H1 (cell line): Measurements from ENCODE around the gene NDUFB8. TPM values are rescaled to one million over a fixed set of nuclear protein-coding genes. Genes with fewer than 3 reads are reported as not detected.
A peak's percentile ranks its signal among the peaks of the same experiment; 100 is the strongest.

Experiments used
- BCL11A ChIP-seq, 2 experiments: IDR thresholded peaks; one replicate each; pipeline ENCODE4 v1.6.1; 2011; ENCODE audit warnings: low read depth in 2 of 2, low read length in 2 of 2, mild to moderate bottlenecking in 2 of 2
- CBX5 ChIP-seq: fragments of 300-800, 300-1000 bp; sonication (generic); IDR thresholded peaks from 2 replicates; pipeline ENCODE4 v1.7.1; 2016; ENCODE audit warnings: antibody characterized with exemption, low read length, low read depth
- CTBP2 ChIP-seq: IDR thresholded peaks from 2 replicates; pipeline ENCODE4 v1.7.0; 2011; ENCODE audit warnings: borderline replicate concordance, mild to moderate bottlenecking, moderate library complexity, mixed read lengths, low read length; ENCODE audit not compliant: insufficient read depth, insufficient read length
- HDAC6 ChIP-seq: IDR thresholded peaks from one replicate; pipeline ENCODE4 v1.7.1; 2012; ENCODE audit warnings: low read depth, mild to moderate bottlenecking, inconsistent platforms, low read length, moderate library complexity
- JUND ChIP-seq: IDR thresholded peaks from 2 replicates; pipeline ENCODE4 v1.6.1; 2011; ENCODE audit warnings: mild to moderate bottlenecking, improper control_type of control experiment, low read length
- RBBP5 ChIP-seq: IDR thresholded peaks from 2 replicates; pipeline ENCODE4 v1.7.1; 2012; ENCODE audit warnings: low read depth, mild to moderate bottlenecking, inconsistent platforms, low read length, moderate library complexity, borderline replicate concordance
- SP1 ChIP-seq: IDR thresholded peaks from 2 replicates; pipeline ENCODE4 v1.6.1; 2011; ENCODE audit warnings: low read depth, low read length
- SP2 ChIP-seq: IDR thresholded peaks from 2 replicates; pipeline ENCODE4 v1.6.1; 2012; ENCODE audit warnings: mild to moderate bottlenecking, low read length, inconsistent platforms
- SP4 ChIP-seq: IDR thresholded peaks from 2 replicates; pipeline ENCODE4 v1.6.1; 2012; ENCODE audit warnings: low read length, inconsistent platforms
- TAF7 ChIP-seq: optimal IDR thresholded peaks from 2 replicates; pipeline ENCODE3; 2011; ENCODE audit warnings: low read depth, mild to moderate bottlenecking, inconsistent platforms, low read length, moderate library complexity, borderline replicate concordance
- YY1 ChIP-seq: IDR thresholded peaks from 2 replicates; pipeline ENCODE4 v1.6.1; 2011; ENCODE audit warnings: low read depth, mild to moderate bottlenecking, low read length
- polyA plus RNA-seq, 7 experiments: library from polyadenylated mRNA; depleted of rRNA in 3 of 7; stranded (reverse) in 5 of 7; unstranded in 2 of 7; fragments of >200 nt in 5 of 7; fragments of 200-250 nt in 2 of 7; gene quantifications; 1 replicate in 5 of 7; 2 replicates in 1 of 7; 4 replicates in 1 of 7; pipeline versions ENCODE4 v1.2.1 to v1.2.3, GENCODE V29; 2011 to 2013; ENCODE audit warnings: missing spikeins in 2 of 7, mixed read lengths in 2 of 7
- total RNA-seq: library from RNA; stranded (reverse); fragmentation: NEBNext Ultra II Directional; extraction: Animal tissue kit (Norgen Biotek cat#: 25700); gene quantifications from 2 replicates; pipeline ENCODE4 v1.2.1, GENCODE V29; 2021
- TF ChIP-seq, protein P1 (sequence below), 3 experiments: IDR thresholded peaks; 1 replicate in 2 of 3; 2 replicates in 1 of 3; pipeline versions ENCODE4 v1.5.1 to v1.6.1; 2011; ENCODE audit warnings: low read length in 3 of 3, mild to moderate bottlenecking in 3 of 3, inconsistent platforms in 2 of 3, low read depth in 1 of 3, moderate library complexity in 1 of 3; ENCODE audit not compliant: insufficient read depth in 1 of 3; ENCODE audit errors: control extremely low read depth in 1 of 3

Gene NDUFB8
- total and polyA plus RNA-seq, 2 of the 8 experiments (the other 6 are each of a cell fraction or from before 2014, with no cell fraction given) = 175 to 455 TPM

DNA sequence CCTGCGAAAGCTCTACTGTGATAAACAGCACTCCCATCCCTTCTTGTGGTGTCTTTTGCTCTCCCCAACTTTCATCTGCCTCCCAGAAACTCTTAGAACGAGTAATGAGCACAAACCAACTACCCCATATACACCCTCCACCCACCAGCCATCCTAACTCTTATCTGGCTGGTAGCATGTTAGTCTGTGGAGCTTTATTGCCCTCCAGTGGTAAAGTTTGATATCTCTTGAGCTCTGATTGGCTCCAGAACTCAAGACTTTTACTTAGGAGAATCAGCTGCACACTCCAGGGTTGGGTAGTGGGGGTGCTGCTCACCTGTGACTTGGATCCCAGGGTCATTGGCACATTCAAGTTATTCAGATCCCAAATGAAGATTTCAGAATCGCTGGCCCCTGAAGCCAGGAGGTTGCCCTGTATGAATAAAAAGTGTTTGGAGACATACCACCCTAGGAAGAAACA is 20.9 kb downstream of the NDUFB8 start (continued):
- TF ChIP-seq, protein P1, sequence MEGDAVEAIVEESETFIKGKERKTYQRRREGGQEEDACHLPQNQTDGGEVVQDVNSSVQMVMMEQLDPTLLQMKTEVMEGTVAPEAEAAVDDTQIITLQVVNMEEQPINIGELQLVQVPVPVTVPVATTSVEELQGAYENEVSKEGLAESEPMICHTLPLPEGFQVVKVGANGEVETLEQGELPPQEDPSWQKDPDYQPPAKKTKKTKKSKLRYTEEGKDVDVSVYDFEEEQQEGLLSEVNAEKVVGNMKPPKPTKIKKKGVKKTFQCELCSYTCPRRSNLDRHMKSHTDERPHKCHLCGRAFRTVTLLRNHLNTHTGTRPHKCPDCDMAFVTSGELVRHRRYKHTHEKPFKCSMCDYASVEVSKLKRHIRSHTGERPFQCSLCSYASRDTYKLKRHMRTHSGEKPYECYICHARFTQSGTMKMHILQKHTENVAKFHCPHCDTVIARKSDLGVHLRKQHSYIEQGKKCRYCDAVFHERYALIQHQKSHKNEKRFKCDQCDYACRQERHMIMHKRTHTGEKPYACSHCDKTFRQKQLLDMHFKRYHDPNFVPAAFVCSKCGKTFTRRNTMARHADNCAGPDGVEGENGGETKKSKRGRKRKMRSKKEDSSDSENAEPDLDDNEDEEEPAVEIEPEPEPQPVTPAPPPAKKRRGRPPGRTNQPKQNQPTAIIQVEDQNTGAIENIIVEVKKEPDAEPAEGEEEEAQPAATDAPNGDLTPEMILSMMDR (IDR thresholded peaks at IDR 0.05; ENCODE audit: control extremely low read depth in 1 of 3, insufficient read depth in 1 of 3, low read depth in 1 of 3, low read length in 3 of 3) = peak in 2 of 3 experiments; percentile 81 to 88; a peak in 3 of 4 replicates
- TF ChIP-seq SP4 (no peak), SP2 (no peak), YY1 (no peak), SP1 (0 out of 2 replicates have a peak, but pooled peaks have one; percentile 25), JUND (no peak), BCL11A (IDR thresholded peaks at IDR 0.05; ENCODE audit: low read depth in 2 of 2, low read length in 2 of 2) (no peak), TAF7 (no peak), CBX5 (no peak), RBBP5 (no peak), HDAC6 (no peak), CTBP2 (no peak)
- TF ChIP-seq, all 59 proteins: peak for 3
